SK-N-SH (cell line): ENCODE measurements around the gene GYS2.

Source experiments
- CHD2 ChIP-seq: fragments of 150-350 bp; IDR thresholded peaks from 2 replicates; pipeline ENCODE4 v1.6.1; 2018; ENCODE audit warnings: low read length; ENCODE audit not compliant: partially characterized antibody
- CTCF ChIP-seq: fragments of 200-600 bp; sonication (generic); IDR thresholded peaks from 2 replicates; pipeline ENCODE4 v1.6.1; 2017; ENCODE audit warnings: antibody characterized with exemption, mild to moderate bottlenecking, moderate library complexity
- EP300 ChIP-seq, 2 experiments: IDR thresholded peaks; 2 replicates each; pipeline versions ENCODE4 v1.4.0 to v1.6.1; 2012; ENCODE audit warnings: borderline replicate concordance in 1 of 2, low read depth in 1 of 2, low read length in 1 of 2
- GATA2 ChIP-seq: sonication (generic); formaldehyde crosslinking; IDR thresholded peaks from 2 replicates; pipeline ENCODE4 v1.5.0; 2020; ENCODE audit warnings: mild to moderate bottlenecking, missing genetic modification reagents
- JUND ChIP-seq: IDR thresholded peaks from 2 replicates; pipeline ENCODE4 v1.4.0; 2012
- RCOR1 ChIP-seq: fragments of 150-350 bp; IDR thresholded peaks from 2 replicates; pipeline ENCODE4 v1.6.1; 2017; ENCODE audit warnings: antibody characterized with exemption, low read length
- REST ChIP-seq: IDR thresholded peaks from 2 replicates; pipeline ENCODE4 v1.6.1; 2012; ENCODE audit warnings: mild to moderate bottlenecking, low read depth, low read length, moderate library complexity
- RFX5 ChIP-seq: IDR thresholded peaks from 2 replicates; pipeline ENCODE4 v1.6.1; 2012; ENCODE audit warnings: mild to moderate bottlenecking, improper control_type of control experiment, low read length
- SMC3 ChIP-seq: IDR thresholded peaks from 2 replicates; pipeline ENCODE4 v1.6.1; 2012; ENCODE audit warnings: low read depth, low read length, improper control_type of control experiment
- USF2 ChIP-seq: fragments of 150-350 bp; IDR thresholded peaks from 2 replicates; pipeline ENCODE4 v1.6.1; 2017; ENCODE audit warnings: antibody characterized with exemption, low read length, low read depth, borderline replicate concordance
- YY1 ChIP-seq: IDR thresholded peaks from 2 replicates; pipeline ENCODE4 v1.4.0; 2012; ENCODE audit warnings: low read depth, mild to moderate bottlenecking
- ZBTB33 ChIP-seq: IDR thresholded peaks from 2 replicates; pipeline ENCODE4 v1.4.0; 2012; ENCODE audit warnings: low read depth, borderline replicate concordance

- TF ChIP-seq YY1: no peak
- no peak for TF ChIP-seq SMC3
- no peak for TF ChIP-seq CTCF
- no peak for TF ChIP-seq REST
- TF ChIP-seq GATA2 (CRISPR knock-in tag): no peak
- TF ChIP-seq EP300 (IDR thresholded peaks at IDR 0.05; ENCODE audit: borderline replicate concordance in 1 of 2, low read depth in 1 of 2, low read length in 1 of 2): no peak
- no peak for TF ChIP-seq JUND
- TF ChIP-seq USF2: no peak
- TF ChIP-seq CHD2: no peak
- TF ChIP-seq RCOR1: no peak
- no peak for TF ChIP-seq ZBTB33
- no peak for TF ChIP-seq RFX5
Measured at GRCh38 chr12:21644516-21644915, 39.9 kb upstream of the GYS2 start.
